Measurements from ENCODE around the gene PCBP3.
"Not testable (repeated sequence)": the region's sequence is repeated elsewhere in the genome, so short reads cannot be mapped to it uniquely, and the experiment has no call there.

Gene PCBP3

DNA sequence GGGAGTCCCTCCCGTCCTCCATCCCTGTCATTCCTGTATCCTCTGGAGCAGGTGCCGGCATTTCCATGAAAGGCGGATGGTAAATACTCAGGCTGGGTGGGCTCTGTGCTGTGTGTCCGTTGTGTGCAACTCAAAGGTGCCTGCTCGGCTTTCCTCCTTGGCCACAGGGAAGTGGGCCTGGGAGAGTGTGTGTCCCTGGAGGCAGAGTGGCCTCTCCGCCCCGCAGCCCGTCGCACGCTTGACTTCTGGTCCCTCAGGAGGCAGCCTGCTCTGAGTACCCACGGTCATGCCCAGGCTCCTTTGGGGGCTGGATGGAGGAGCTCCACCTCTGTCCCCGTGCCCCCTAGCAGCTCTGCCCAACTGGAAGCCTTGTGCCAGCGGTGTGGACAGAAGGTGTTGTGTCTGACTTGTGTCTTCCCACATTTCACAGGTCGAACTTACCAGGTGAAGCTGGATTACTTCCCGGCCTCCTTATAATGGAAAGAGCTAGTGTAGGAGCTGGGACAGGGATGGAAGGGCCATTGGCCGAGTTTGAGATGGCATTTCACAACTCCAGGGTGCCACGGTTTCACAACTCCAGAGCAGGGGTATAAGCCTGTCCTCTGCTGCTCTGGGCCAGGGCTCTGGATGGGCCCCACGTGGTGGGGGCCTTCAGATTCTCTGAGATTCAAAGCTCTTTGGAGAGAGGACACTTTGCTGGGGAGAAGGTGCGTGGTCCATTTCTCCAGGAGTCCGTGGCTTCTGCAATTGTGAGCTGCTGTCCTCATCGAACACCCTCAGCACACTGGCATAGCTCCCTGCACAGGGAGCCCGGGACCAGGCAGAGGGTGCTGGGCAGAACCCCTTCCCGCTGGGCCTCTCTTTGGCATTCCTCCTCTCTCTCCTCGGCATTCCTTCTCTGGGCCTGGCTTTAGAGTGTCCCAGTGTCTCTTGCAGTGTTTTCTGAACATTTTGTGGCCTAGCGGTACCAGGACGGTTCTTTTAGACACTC lies 185.3 kb downstream of the PCBP3 start:
- no peak for DNase-seq (ENCODE audit: low spot score)

DNA sequence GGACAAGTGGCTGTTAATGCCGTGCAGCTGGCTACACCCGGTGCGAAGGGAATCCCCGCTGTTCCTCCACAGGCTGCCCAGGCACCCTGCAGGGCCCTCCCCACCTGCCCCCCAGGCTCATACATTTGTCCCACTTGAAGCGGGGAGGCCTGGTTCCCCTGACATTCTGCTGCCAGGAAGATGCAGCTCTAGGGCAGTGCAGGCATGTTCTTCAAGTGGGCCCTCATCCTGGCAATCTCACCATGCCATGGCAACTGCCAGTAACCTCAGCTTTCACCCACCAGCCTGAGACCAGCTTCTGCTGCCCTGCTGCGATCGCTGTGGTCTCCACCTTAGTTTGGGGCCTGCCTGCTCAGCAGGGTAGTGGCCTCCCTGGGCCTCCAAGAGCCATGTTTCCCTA lies 186.1 kb downstream of the PCBP3 start:
- no peak for DNase-seq (ENCODE audit: low spot score)

DNA sequence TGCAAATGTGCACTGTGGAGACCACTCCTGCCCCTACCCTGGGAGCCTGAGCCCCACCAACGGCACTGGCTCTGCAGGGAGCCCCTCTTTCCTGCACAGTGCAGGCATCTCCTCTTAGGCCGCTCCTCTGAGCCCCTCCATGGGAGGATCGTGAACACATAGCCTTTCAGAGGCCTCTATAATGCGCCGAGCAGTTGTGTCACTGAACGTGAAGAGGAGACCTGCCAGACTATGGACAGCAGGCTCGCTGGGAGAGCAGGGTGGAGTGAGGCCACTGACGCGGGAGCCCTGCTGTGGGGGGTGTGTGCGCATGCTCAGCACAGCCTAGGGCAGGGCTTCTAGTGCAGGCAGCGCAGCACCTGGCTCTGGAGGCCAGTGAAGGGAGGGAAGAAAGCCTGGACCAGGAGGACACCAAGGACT lies 186.7 kb downstream of the PCBP3 start:
- DNase-seq (ENCODE audit: low spot score): no peak

DNA sequence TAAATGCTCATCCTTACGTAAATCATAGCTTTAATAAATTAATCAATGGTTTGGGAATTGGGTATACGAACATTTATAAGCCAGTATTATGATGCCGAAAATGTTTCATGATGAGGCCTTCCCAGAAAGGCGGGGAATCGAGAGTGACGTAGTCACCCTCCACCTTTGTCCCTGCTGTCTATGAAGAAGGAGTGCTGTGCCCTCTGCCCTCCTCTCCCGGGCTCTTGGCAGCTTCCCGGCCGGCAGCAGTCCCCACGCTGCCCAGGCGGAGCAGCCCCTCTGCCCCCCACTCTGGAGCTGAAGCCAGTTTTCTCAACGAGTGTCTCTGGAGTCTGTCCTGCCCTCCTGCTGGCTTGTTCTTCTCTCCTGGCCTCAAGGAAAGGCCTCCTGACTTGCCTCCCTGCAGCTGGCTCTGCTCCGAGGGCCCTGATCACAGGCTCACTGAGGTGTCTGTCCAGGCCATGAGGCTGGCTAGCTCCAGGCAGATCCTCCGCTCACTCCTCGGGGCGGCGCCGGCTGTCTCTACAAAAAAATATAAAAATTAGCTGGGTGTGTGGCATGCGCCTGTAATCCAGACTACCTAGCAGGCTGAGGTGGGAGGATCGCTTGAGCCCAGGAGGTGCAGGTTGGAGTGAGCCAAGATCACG lies 187.3 kb downstream of the PCBP3 start:
- no peak for DNase-seq (ENCODE audit: low spot score)

DNA sequence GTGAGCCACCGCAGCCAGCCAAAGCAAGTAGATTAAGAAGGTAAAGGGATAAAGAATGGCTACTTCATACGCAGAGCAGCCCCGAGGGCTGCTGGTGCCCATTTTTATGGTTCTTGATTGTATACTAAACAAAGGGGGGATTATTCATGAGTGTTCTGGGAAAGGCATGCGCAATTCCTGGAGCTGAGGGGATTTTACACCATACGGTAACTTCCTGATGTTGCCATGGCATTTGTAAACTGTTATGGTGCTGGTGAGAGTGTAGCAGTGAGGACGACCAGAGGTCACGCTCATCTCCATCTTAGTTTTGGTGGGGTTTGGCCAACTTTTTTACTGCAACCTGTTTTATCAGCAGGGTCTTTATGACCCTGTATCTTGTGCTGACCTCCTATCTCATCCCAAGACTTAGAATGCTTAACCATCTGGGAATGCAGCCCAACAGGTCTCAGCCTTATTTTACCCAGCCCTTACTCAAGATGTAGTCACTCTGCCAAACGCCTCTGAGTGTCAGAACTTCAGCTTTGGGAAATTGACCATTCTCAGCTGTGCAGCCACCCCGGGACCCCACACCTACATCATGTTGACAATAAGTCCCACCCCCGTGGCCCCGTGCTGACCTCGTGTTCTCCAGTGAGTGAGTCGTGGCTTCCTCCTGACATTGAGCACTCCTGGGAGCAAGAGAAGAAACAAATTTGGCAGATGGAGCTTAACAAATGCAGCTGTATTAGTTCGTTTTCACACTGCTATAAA lies 188.6 kb downstream of the PCBP3 start:
- DNase-seq (ENCODE audit: low spot score): no peak

DNA sequence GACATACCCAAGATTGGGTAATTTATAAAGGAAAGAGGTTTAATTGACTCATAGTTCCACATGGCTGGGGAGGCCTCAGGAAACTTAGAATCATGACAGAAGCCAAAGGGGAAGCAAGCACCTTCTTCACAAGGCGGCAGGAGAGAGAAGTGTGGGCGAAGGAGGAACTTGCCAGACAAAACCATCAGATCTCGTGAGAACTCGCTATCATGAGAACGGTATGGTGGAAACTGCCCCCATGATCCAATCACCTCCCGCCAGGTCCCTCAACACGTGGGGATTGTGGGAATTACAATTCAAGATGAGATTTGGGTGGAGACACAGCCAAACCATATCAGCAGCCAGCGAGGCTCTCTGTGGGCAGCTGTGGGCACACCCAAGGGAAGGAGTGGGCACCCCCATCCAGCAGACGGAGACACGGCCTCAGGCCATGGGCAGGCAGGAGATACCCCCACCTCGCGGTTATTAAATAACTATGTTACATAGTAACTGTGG lies 189.3 kb downstream of the PCBP3 start:
- DNase-seq (ENCODE audit: low spot score): not testable (repeated sequence)

DNA sequence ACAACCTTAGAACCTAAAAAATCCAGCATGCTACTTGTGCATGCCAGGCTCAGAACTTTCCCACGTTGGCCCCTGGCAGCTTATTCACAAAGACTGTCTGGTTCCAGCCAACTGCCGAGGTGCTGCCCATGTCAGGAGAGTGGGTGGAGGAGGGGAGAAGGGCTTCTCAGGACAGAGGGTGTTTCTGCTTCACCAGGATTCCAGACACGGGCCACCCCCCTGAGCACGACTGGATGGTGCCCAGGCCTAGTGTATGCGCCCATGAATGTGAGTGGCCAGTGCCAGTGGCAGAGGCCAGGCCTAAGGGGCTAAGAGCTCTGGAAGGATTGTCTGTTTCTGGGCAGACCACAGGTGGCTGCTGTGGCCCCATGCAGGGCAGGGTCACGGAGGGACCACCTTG lies 189.9 kb downstream of the PCBP3 start:
- DNase-seq (ENCODE audit: low spot score): no peak

DNA sequence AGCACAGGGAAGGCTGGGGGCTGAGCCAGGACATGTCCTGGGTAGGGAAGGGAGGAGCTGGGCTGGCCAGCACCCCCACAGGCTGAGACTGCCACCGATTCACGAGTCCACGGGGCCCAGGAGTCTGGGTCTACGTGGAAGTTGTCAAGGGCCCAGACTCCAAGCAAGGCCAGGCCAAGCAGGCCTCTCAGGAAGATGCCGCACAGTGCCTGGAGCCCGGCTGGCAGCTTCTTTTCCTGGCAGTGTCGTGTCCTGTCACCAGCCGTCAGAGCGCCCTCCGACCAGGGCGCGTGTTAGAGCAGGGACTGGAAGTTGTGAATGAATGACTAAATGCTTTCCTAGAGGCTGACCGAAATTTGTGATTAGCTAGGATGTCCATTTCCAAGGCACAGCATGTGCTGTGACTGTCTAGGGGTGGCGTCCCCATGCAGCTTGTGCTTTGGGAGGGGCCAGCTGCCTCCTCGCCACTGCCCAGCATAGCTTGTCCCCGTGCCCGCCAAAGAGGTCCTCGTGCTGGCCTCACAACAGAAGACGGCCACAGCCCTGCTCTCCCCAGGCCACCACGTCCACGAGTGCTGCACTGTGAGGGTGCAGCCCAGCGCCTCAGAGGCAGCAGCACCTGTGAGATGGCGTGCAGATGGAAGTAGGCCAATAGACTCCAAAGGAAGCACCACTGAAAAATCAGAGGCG lies 190.6 kb downstream of the PCBP3 start:
- DNase-seq (ENCODE audit: low spot score): no peak

DNA sequence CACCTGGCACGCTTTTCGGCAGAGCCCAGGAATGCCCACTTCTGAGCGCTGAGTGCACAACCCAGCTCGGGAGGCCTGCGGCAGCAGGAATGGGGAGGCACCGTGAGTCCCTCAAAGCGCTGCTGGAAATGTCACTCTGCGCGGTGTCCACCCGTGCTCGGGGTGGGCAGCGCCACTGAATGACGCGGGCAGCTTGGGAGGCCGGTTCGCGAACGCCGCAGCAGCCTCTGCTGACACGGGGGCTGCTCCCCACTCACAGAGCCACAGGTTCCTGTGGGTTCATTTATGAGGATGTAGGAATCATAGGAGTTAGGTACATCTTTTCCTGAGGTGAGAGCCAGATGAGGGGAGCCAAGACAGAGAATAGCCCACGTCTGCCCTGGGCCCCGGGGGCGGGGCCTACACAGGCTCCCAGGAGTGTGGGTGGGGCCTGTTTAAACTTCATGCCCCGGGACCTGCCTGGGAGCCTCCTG lies 191.3 kb downstream of the PCBP3 start:
- no peak for DNase-seq (ENCODE audit: low spot score)

DNA sequence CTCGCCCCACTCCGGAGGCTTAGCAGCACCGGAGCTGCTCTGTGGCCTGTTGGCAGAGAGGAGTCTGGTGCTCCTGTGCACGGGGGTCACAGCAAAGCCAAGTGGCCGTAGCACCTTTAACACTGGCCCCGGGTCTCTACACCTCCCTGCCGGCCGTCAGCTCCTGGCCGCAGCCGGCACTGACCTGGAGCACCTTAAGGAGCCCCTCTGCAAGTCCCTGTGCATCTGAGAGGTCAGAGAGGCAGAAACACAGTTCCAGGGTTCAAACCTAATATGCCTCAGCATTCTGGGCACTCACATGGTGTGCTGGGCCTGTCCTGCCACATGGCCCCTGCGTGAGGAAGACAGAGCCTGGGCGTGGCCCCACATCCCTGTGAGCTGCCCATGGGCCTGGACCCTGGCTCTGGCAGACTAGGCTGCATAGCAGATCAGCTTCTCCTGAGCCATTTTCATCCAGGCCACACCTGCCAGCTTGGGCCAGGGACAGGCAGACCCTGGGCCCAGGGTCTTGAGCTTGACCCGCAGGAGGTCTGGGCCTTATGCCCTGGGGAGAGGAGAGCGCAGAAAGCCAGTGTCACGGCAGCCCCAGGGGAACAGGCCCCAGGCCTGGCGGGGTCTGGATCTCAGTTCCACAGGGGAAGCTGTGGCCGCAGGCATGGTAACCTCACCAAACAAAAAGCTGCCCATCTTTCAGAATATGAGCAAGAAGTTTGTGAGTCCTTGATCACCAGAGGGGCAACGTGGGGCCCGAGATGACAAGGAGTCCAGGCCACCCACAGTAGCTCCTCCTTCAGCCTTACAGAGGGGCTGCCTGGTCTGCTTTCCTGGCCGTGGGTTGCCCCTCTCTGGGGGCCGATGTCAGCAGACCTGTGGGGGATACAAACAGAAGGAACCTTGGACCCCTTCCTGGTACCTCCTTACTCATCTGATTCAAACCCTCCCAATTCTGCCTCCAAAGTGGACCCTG lies 192.1 kb downstream of the PCBP3 start:
- no peak for DNase-seq (ENCODE audit: low spot score)

DNA sequence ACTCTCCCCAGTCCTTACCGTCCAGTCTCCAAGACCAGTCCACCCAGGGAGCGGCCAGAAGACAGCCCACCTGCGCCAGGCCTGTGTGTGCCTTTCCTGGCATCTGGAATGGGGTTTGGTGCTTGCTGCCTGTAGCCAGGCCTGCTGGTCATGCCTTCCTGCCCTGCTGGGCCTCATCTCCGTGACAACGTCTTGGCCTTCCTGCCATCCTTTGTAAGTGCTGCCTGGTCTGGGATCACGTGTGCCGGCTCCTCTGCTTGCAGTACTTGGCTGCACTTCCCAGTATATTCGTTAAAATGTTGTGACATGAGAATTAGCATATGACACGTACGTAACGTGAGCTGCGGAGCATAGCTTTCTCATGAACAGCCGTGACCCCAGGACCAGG lies 192.7 kb downstream of the PCBP3 start:
- no peak for DNase-seq (ENCODE audit: low spot score)

DNA sequence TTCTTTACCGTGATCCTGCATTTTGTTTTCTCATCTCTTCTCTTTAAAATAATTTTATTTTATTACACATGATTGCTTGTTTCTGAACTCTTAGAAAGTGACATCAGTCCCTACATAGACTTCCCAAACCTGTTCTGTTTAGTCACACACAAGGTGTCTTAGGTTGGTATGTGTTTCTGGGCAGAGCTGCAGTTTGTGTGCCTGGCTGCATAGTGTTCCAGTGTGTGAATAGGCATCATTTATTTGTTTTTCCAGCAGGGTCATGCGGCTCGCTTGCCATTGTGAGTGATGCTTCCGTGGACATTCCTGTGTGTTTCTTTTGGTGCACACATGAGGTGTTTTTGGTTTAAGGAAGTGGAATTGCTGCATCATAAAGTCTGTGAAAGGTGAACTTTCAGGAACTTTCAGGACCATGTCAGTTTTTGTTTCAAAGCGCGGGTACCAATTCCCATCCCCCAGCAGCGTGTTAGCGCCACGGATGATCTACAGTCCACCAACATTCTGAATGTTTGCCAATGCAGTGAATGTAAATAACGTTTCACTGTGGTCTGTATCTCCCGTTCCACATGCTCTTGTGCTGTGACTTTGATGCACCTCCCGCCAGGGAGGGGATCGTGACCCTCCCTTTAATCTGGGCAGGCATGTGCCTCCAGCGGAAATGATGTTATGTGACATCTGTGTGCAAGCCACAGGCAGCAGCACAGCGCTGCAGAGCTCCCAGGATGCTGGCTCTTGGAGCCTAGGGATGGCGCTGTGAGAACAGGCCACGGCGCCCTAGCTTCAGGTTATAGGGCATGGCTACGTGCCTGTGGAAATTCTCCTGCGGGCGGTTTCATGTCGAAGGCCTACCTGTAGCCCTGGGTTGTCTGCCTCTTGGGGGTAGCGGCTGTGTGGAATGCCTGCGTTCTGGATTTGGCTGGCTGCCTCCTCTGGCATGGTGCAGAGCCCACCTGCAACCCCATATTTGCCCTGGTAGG lies 193.5 kb downstream of the PCBP3 start:
- DNase-seq (ENCODE audit: low spot score): no peak

DNA sequence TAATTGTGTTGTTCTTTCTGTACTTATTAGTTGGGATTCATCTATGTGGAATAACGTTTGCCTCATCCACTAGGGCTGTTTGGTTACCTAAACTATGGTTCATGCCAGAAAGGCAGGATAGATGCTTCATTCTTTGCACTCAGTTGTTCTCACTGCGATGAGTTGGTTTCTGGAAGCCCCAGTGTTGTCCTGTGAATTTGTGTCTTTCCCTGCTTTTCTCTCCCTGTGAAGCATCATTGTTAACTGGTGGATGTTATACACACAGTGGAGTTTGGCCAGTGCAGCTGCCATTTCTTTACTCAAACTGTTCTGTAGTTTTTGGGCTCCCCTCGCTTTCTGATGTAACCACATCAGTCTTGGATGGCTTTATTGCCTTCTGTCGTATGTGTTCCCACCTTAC lies 194.4 kb downstream of the PCBP3 start:
- no peak for DNase-seq (ENCODE audit: low spot score)

DNA sequence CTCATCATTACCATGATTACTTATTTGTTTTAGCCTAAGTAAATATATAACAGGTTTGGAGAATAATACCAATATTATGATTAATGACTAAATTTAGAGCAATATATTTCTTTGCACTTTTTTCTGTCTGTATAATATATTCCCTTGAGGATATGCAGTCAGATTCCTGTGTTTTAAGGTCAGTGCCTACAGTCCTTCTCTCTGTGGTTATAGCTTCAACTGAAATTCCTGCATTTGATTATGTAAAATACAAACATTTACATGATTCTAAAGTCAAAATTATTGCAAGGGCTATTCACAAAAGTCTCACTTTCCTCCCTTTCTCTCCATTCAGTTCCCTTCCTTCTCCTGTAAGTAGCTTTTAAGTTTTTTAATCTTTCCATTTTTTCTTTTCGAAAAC lies 195.1 kb downstream of the PCBP3 start:
- DNase-seq (ENCODE audit: low spot score): no peak

DNA sequence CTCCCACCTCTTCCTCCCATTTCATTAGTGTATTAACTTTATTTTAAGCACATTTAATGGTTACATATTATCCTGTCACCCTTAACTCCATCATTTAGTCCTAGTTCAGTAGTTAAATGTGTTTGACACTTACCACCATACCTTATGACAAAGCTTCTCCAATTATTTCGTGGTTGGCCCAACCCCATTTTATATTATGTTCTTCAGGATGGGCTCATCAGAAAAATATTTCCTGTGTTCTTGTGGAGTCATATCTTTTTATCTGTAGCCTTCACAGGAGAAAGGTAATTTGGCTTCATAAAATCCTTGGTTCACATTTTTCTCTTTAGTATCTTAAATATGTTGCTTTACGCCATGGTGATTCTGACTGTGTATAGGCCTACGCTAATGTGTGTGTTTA lies 195.7 kb downstream of the PCBP3 start:
- no peak for DNase-seq (ENCODE audit: low spot score)

DNA sequence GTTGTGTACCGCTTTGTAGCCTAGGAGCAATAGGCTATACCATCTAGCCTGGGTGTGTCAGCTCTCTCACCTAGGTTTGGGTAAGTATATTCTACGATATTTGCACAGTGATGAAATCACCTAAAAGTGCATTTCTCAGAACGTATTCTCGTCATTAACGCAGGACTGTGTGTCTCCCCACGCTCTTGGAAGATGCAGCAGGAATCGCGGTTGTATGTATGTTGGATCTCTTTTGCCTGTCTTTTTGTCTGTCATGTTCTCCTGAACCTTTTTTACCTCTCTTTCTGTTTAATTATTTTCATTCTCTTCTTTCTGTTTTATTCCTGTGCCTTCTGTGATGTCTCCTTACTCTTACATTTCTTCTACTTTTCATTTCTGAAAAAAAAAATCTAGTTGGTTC lies 197.5 kb downstream of the PCBP3 start:
- DNase-seq (ENCODE audit: low spot score): no peak

DNA sequence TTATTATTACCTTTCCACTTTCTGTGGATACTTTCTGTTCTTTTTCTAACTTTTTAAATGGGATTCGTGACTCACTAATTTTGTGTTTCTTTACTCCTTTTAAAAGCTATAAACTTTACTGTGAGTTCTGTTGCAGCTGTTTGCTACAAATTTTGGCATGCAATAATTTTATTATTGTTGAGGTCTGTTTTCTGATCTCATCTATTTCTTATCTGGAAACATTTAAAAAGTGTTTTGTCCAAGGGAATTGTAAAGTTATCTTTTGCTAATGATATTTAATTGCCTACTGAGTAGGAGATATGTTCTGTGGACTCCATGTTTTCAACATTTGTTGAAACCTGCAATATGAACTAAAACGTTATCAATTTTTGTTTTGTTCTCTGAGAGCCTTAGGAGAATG lies 199.9 kb downstream of the PCBP3 start:
- DNase-seq (ENCODE audit: low spot score): no peak

DNA sequence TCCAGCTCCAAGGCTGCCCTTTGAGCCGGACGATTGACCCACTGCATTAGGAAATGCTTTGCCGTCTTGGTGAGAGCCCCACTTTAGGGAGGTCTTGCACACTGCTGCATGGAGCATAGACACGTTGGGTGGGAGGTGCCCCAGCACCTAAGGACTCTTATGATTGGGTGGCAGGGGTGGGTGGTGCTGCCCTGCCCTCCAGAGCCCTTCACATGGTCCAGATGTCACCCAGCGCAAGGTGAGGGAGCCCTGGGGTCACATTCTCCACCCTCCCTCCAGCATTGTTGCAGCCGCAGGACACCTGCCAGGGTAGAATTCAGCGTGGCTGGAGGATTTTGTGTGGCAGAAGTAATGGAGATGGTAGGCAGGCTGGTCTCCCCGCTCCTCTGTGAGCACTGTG lies 200.7 kb downstream of the PCBP3 start:
- DNase-seq (ENCODE audit: low spot score): no peak

DNA sequence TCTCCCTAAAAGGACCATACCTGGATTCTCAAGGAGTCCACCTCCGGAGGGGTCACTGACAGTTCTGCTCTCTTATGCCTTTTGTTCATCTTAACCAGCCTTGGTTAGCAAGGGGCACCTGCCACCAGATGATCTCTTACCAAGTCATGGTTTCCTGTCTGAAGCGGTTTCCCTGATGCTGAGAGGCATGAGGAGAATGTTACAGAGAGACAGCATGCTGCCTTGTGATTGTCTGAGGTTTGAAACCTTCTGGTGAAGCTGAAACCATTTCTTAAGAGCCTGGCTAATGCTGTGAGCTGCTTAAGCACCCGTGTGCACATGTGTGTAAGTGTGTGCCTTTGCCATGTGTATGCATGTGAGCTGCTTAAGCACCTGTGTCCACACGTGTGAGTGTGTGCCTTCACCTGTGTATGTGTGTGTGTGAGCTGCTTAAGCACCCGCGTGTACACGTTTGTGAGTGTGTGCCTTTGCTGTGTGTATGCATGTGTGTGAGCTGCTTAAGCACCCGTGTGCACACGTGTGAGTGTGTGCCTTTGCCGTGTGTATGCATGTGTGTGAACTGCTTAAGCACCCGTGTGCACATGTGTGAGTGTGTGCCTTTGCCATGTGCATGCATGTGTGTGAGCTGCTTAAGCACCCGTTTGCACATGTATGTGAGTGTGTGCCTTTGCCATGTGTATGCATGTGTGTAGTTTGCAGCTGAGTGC lies 201.7 kb downstream of the PCBP3 start:
- DNase-seq (ENCODE audit: low spot score): no peak
